Activated CD4-positive, alpha-beta T cell treated with anti-CD3 and anti-CD28 coated beads for 4 hours (primary cell): ENCODE measurements around the gene ARHGAP4.

ENCODE experiments used
- DNase-seq, 2 donors: peaks; one replicate each; pipeline ENCODE4 v3.0.0-alpha.2; 2020

ARHGAP4 gene

GRCh38 chrX:153961292-153961691 lies 35.2 kb upstream of the ARHGAP4 start:
- DNase-seq, result no peak

- no peak for DNase-seq
Observed at GRCh38 chrX:153960786-153961185, 34.7 kb upstream of the ARHGAP4 start.

- DNase-seq, result no peak
Observed at GRCh38 chrX:153960077-153960476, 34.0 kb upstream of the ARHGAP4 start.

- no peak for DNase-seq
Observed at GRCh38 chrX:153959649-153960048, 33.6 kb upstream of the ARHGAP4 start.

GRCh38 chrX:153958605-153959004 lies 32.5 kb upstream of the ARHGAP4 start:
- DNase-seq, result no peak

GRCh38 chrX:153957224-153957623 lies 31.2 kb upstream of the ARHGAP4 start:
- DNase-seq, result no peak

- DNase-seq, result no peak
Observed at GRCh38 chrX:153956044-153956907, 30.2 kb upstream of the ARHGAP4 start.

GRCh38 chrX:153955228-153955732 lies 29.2 kb upstream of the ARHGAP4 start:
- DNase-seq, result no peak

- no peak for DNase-seq
Observed at GRCh38 chrX:153954558-153955227, 28.6 kb upstream of the ARHGAP4 start.

- no peak for DNase-seq
Observed at GRCh38 chrX:153953892-153954557, 28.0 kb upstream of the ARHGAP4 start.

GRCh38 chrX:153953342-153953830 lies 27.3 kb upstream of the ARHGAP4 start:
- DNase-seq, result peak; percentile 64 to 84

GRCh38 chrX:153952373-153953026 lies 26.4 kb upstream of the ARHGAP4 start:
- DNase-seq, result no peak

- DNase-seq, result no peak
Observed at GRCh38 chrX:153951683-153952372, 25.8 kb upstream of the ARHGAP4 start.

GRCh38 chrX:153950127-153950526 lies 24.1 kb upstream of the ARHGAP4 start:
- DNase-seq, result no peak

- DNase-seq, result no peak
Observed at GRCh38 chrX:153948847-153949805, 23.1 kb upstream of the ARHGAP4 start.

- DNase-seq, result no peak
Observed at GRCh38 chrX:153948002-153948466, 22.0 kb upstream of the ARHGAP4 start.

GRCh38 chrX:153947009-153947769 lies 21.1 kb upstream of the ARHGAP4 start:
- peak; percentile 79 to 80 for DNase-seq

GRCh38 chrX:153945956-153946943 lies 20.2 kb upstream of the ARHGAP4 start:
- no peak for DNase-seq

GRCh38 chrX:153944800-153945150 lies 18.7 kb upstream of the ARHGAP4 start:
- DNase-seq, result no peak
